GM23248 (cell line): ENCODE data around the gene GTF2I. TPM values are rescaled to one million over a fixed set of nuclear protein-coding genes. Genes with fewer than 3 reads are reported as not detected.
"Not testable (repeated sequence)": the region's sequence is repeated elsewhere in the genome, so short reads cannot be mapped to it uniquely, and the experiment has no call there.

Source experiments
- DNase-seq: peaks from one replicate; pipeline ENCODE4 v3.0.0-alpha.2; 2015
- H2AFZ ChIP-seq: fragments of 200-600 bp; sonication (generic); 2 replicates; pipeline ENCODE4 v1.6.1; 2016; ENCODE audit warnings: antibody characterized with exemption
- H3F3A ChIP-seq: fragments of 200-600 bp; sonication (generic); 2 replicates; pipeline ENCODE4 v1.6.1; 2016; ENCODE audit warnings: mild to moderate bottlenecking, antibody characterized with exemption, mixed run types; ENCODE audit not compliant: insufficient read depth
- H3K27ac ChIP-seq: fragments of 200-600 bp; sonication (generic); 2 replicates; pipeline ENCODE4 v1.5.1; 2016; ENCODE audit warnings: mild to moderate bottlenecking
- H3K27me3 ChIP-seq: fragments of 200-600 bp; sonication (generic); replicated peaks from 2 replicates; pipeline ENCODE4 v1.6.1; 2016; ENCODE audit warnings: mild to moderate bottlenecking; ENCODE audit not compliant: insufficient read depth
- H3K36me3 ChIP-seq: fragments of 200-600 bp; sonication (generic); 2 replicates; pipeline ENCODE4 v1.6.1; 2016; ENCODE audit warnings: low read depth, mild to moderate bottlenecking
- H3K4me1 ChIP-seq: fragments of 200-600 bp; sonication (generic); 2 replicates; pipeline ENCODE4 v1.6.1; 2016; ENCODE audit warnings: mild to moderate bottlenecking; ENCODE audit not compliant: insufficient read depth
- H3K4me2 ChIP-seq: fragments of 200-600 bp; sonication (generic); one replicate; pipeline ENCODE4 v1.6.1; 2016; ENCODE audit warnings: mild to moderate bottlenecking; ENCODE audit not compliant: unreplicated experiment
- H3K4me3 ChIP-seq: fragments of 200-600 bp; sonication (generic); 2 replicates; pipeline ENCODE4 v1.5.1; 2016; ENCODE audit warnings: mild to moderate bottlenecking
- H3K79me2 ChIP-seq: fragments of 200-600 bp; sonication (generic); 2 replicates; pipeline ENCODE4 v1.6.1; 2016; ENCODE audit warnings: mild to moderate bottlenecking; ENCODE audit not compliant: insufficient read depth
- H3K9ac ChIP-seq: fragments of 200-600 bp; sonication (generic); 2 replicates; pipeline ENCODE4 v1.6.1; 2016; ENCODE audit warnings: mild to moderate bottlenecking
- H3K9me2 ChIP-seq: fragments of 200-600 bp; sonication (generic); 2 replicates; pipeline ENCODE4 v1.6.1; 2016; ENCODE audit warnings: mixed run types, mild to moderate bottlenecking, moderate library complexity; ENCODE audit not compliant: insufficient read depth
- H3K9me3 ChIP-seq: fragments of 200-600 bp; sonication (generic); one replicate; pipeline ENCODE4 v1.6.1; 2017; ENCODE audit warnings: low read depth
- H4K20me1 ChIP-seq: fragments of 200-600 bp; sonication (generic); 2 replicates; pipeline ENCODE4 v1.6.0; 2016; ENCODE audit not compliant: insufficient read depth
- EZH2 ChIP-seq: fragments of 200-600 bp; sonication (generic); IDR thresholded peaks from 2 replicates; pipeline ENCODE4 v1.6.1; 2018; ENCODE audit warnings: antibody characterized with exemption, mild to moderate bottlenecking; ENCODE audit not compliant: insufficient read depth, poor library complexity, severe bottlenecking
- EZH2phosphoT487 ChIP-seq: fragments of 200-600 bp; sonication (generic); IDR thresholded peaks from 2 replicates; pipeline ENCODE4 v1.6.1; 2018; ENCODE audit warnings: antibody characterized with exemption, moderate library complexity, mild to moderate bottlenecking, low read depth; ENCODE audit not compliant: insufficient read depth
- whole genome bisulfite sequencing, 2 experiments: methylation state at CpG; one replicate each; pipeline ENCODE4 v1.1.6; 2015 to 2017; ENCODE audit warnings: low lambda C conversion rate in 2 of 2, low coverage in 1 of 2; ENCODE audit errors: missing lambda C conversion rate in 2 of 2; 5-methylcytosine and 5-hydroxymethylcytosine counted together
- in situ Hi-C: fragments of 300-500 bp; cut with MboI; formaldehyde crosslinking; loops from 2 replicates; pipeline ENCODE4 v1.15.0; 2020
- polyA plus RNA-seq: library from polyadenylated mRNA; unstranded; fragments of >200 nt; fragmentation: Nextera tagmentation; extraction: Ambion mirVana; gene quantifications from 2 replicates; pipeline ENCODE4 v1.2.1, GENCODE V29; 2016
- total RNA-seq: library from RNA; depleted of rRNA; stranded (reverse); fragments of >200 nt; shearing (Covaris generic); gene quantifications from 2 replicates; pipeline ENCODE4 v1.2.3, GENCODE V29; 2014

Gene GTF2I
- total and polyA plus RNA-seq, 2 experiments from 2014 or later, result 76.0 to 90.9 TPM

DNA sequence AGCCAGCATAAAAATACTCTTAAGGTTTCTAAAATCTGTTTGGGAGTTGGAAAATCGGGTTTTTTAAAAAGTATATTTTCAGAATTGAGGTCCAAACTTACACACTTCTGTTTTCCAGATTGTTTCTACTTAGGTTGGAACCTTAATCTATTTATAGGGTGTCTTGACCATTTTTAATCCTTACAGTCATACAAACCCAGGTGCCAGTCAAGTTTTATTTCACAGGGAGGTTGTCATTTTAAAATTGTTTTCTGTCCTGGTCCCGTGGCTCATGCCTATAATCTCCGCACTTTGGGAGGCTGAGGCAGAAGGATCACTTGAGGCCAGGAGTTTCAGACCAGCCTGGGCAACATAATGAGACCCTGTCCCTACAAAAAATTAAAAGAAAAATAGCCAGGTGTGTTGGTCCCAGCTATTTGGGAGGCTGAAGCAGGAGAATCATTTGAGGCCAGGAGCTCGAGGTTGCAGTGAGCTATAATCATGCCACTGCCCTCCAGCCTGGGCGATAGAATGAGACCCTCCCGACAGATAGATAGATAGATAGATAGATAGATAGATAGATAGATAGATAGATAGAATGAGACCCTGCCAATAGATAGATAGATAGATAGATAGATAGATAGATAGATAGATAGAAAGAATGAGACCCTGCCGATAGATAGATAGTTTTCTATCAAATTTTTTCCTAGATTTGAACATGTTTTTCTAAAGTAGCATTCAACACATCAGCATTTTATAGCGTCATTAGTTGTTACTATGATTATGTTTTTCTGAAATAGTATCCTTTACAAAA is 69.0 kb downstream of the GTF2I start:
- TF ChIP-seq EZH2, result no peak
- no peak for TF ChIP-seq EZH2phosphoT487
- Histone ChIP-seq H3K36me3 (peaks cover 18% of the 10 kb centered on the region), H3K4me1 (no peaks in the 10 kb centered on the region), H3F3A (peaks cover 4% of the 10 kb centered on the region; the same call in 1 of the 2 replicates), H3K27ac (no peak overlapping the region), H2AFZ (no peak overlapping the region), H3K9ac (no peak overlapping the region), H3K79me2 (peaks cover 51% of the 10 kb centered on the region), H3K4me2 (no peak overlapping the region), H4K20me1 (no peaks in the 10 kb centered on the region), H3K4me3 (no peak overlapping the region), H3K27me3 (no peaks in the 10 kb centered on the region), H3K9me2 (no peaks in the 10 kb centered on the region), H3K9me3 (no peaks in the 10 kb centered on the region)
- in situ Hi-C loops, result no loop called here
- DNase-seq, result no peak
- 90 to 92% methylated on average over 8 of the region's 8 CpGs for WGBS, 2 experiments

DNA sequence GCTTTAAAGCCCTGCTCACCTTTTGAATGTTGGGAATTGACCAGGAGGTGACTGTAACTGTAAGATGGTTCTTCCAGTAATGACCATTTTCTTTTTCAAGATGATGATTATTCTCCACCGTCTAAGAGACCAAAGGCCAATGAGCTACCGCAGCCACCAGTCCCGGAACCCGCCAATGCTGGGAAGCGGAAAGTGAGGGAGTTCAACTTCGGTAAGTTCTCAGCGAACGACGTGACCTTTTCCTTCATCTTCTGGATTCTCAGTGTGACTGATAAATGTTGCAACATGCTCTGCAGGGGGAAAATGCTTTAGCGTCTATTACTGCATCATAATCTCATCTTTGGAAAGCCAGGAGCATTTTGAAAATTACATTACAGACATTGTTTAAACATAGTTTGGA is 71.2 kb downstream of the GTF2I start:
- in situ Hi-C loops, H3K9ac ChIP-seq: not testable (repeated sequence)
- WGBS, 2 experiments, result no CpG with 5 or more reads among the region's 10 CpGs

GRCh38 chr7:74730186-74730585 is 72.7 kb downstream of the GTF2I start:
- H3K27me3 ChIP-seq, H3K4me2 ChIP-seq, H3K9ac ChIP-seq, H3K4me3 ChIP-seq, in situ Hi-C loops, DNase-seq, H4K20me1 ChIP-seq, H3K4me1 ChIP-seq, H3K27ac ChIP-seq, H3K9me2 ChIP-seq, H3K9me3 ChIP-seq, H3K36me3 ChIP-seq, H2AFZ ChIP-seq, H3F3A ChIP-seq: not testable (repeated sequence)
- peaks cover 23% of the 10 kb centered on the region for H3K79me2 ChIP-seq
- no CpG with 5 or more reads among the region's 5 CpGs for WGBS, 2 experiments

More for the DNA sequence above, 71.2 kb downstream of the GTF2I start:
- not testable (repeated sequence) for DNase-seq, H3K4me2 ChIP-seq, H3K27me3 ChIP-seq, H3K4me1 ChIP-seq, H4K20me1 ChIP-seq, H3K4me3 ChIP-seq, H3K9me2 ChIP-seq, H2AFZ ChIP-seq, H3K36me3 ChIP-seq, H3K27ac ChIP-seq, H3F3A ChIP-seq, H3K9me3 ChIP-seq
- H3K79me2 ChIP-seq, result peaks cover 38% of the 10 kb centered on the region

DNA sequence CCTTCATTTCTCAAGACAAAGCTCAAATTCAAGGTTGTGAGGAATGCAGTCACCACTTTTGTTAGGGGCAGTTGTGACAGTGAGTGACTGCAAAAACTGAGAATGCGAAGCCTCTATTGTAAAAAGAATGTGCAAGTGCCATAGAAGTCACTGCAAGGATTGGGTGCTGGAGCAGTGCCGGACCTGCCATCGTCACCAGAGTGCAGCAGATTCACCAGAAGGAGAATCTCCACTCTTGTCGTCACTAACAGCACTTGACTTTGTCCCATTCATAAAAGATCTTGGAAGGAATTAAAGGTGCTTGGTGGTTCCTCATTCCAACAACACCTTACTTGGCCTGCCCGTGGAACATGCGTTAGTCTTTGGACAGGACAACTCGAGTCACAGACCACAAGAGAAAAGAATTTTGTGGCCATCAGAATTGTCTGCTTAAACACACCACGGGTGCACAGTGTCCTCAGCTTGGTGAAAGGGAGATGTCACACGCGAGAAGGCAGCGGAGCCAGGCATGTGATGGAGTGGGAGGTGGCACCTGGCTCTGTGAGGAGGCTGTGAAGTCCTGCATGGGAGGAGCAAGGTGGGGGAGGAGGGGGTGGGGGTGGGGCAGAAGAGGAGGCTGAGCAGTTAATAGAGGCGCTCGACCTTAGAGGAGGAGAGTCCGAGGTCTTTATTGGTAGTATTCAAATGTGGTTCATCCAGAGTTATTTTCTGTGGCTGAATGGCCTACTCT is 82.6 kb downstream of the GTF2I start:
- H3K9ac ChIP-seq, H3F3A ChIP-seq, H3K79me2 ChIP-seq, in situ Hi-C loops, H4K20me1 ChIP-seq, H3K4me1 ChIP-seq, H2AFZ ChIP-seq, H3K27me3 ChIP-seq, H3K9me2 ChIP-seq, H3K36me3 ChIP-seq, H3K27ac ChIP-seq, H3K4me2 ChIP-seq, H3K9me3 ChIP-seq, DNase-seq, H3K4me3 ChIP-seq: not testable (repeated sequence)
- WGBS, 2 experiments, result no CpG with 5 or more reads among the region's 14 CpGs

- H3K9me2 ChIP-seq, H4K20me1 ChIP-seq, DNase-seq, H3K9ac ChIP-seq, H3K4me1 ChIP-seq, H3K79me2 ChIP-seq, H3K27ac ChIP-seq, H2AFZ ChIP-seq, H3F3A ChIP-seq, in situ Hi-C loops, H3K27me3 ChIP-seq, H3K4me2 ChIP-seq, H3K9me3 ChIP-seq, H3K36me3 ChIP-seq, H3K4me3 ChIP-seq: not testable (repeated sequence)
- no CpG with 5 or more reads among the region's 9 CpGs for WGBS, 2 experiments
These were observed 86.5 kb downstream of the GTF2I start for GRCh38 chr7:74743936-74744557.

GRCh38 chr7:74753921-74754482 is 96.5 kb downstream of the GTF2I start:
- DNase-seq, H3K4me1 ChIP-seq, H4K20me1 ChIP-seq, H2AFZ ChIP-seq, H3K4me2 ChIP-seq, H3K9ac ChIP-seq, H3K9me3 ChIP-seq, H3F3A ChIP-seq, H3K9me2 ChIP-seq, H3K27me3 ChIP-seq, H3K27ac ChIP-seq, in situ Hi-C loops, H3K79me2 ChIP-seq, H3K36me3 ChIP-seq, H3K4me3 ChIP-seq: not testable (repeated sequence)
- no CpG with 5 or more reads among the region's 9 CpGs for WGBS, 2 experiments

DNA sequence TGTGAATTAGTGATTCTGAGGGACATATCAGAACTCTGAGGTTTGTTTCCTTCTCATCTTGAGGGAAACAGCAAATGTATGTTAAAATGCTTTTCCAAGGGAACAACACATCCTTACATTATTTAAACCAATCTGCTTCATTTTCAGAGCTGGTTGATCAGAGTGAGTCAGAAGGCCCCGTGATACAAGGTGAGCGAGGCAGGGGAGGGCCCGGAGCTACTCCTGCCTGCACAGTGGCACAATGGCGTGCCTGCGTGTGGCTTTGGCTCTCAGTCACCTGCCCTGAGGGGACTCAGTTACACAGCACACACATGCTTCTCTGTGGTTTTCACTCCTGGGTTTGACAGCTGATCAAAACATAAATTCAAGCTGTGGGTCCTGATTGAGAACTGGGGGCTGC is 99.2 kb downstream of the GTF2I start:
- H3K79me2 ChIP-seq, H4K20me1 ChIP-seq, H3K9me3 ChIP-seq, H2AFZ ChIP-seq, DNase-seq, H3K4me3 ChIP-seq, H3K27me3 ChIP-seq, H3K4me2 ChIP-seq, H3K36me3 ChIP-seq, H3K9me2 ChIP-seq, H3K27ac ChIP-seq, H3F3A ChIP-seq, H3K4me1 ChIP-seq, in situ Hi-C loops, H3K9ac ChIP-seq: not testable (repeated sequence)
- WGBS, 2 experiments, result no CpG with 5 or more reads among the region's 5 CpGs
